HG03558 (cell line): ENCODE results near the gene FER1L5.

Experiments used
- ATAC-seq: cut with Tn5 transposase; IDR thresholded peaks from one replicate; pipeline ENCODE4 v1.9.1; 2021; ENCODE audit warnings: moderate number of reproducible peaks; ENCODE audit not compliant: unreplicated experiment; ENCODE audit errors: extremely low read depth

FER1L5 gene

GRCh38 chr2:96669539-96670215 is 27.1 kb downstream of the FER1L5 start:
- no peak for ATAC-seq

GRCh38 chr2:96679848-96680247 is 37.3 kb downstream of the FER1L5 start:
- no peak for ATAC-seq

- no peak for ATAC-seq
These were observed 38.1 kb downstream of the FER1L5 start for GRCh38 chr2:96680561-96681141.

GRCh38 chr2:96681540-96681939 is 39.0 kb downstream of the FER1L5 start:
- no peak for ATAC-seq

- no peak for ATAC-seq
These were observed 40.7 kb downstream of the FER1L5 start for GRCh38 chr2:96683307-96683706.

GRCh38 chr2:96683972-96684820 is 41.6 kb downstream of the FER1L5 start:
- no peak for ATAC-seq

- ATAC-seq: no peak
These were observed 42.5 kb downstream of the FER1L5 start for GRCh38 chr2:96684883-96685576.

GRCh38 chr2:96685577-96686459 is 43.3 kb downstream of the FER1L5 start:
- no peak for ATAC-seq

- ATAC-seq: no peak
These were observed 44.7 kb downstream of the FER1L5 start for GRCh38 chr2:96687266-96687665.

- no peak for ATAC-seq
These were observed 45.4 kb downstream of the FER1L5 start for GRCh38 chr2:96687711-96688640.

GRCh38 chr2:96688649-96689430 is 46.3 kb downstream of the FER1L5 start:
- no peak for ATAC-seq

- ATAC-seq: no peak
These were observed 46.9 kb downstream of the FER1L5 start for GRCh38 chr2:96689431-96689991.

GRCh38 chr2:96690306-96691021 is 47.9 kb downstream of the FER1L5 start:
- ATAC-seq: no peak

GRCh38 chr2:96691022-96691612 is 48.6 kb downstream of the FER1L5 start:
- no peak for ATAC-seq

GRCh38 chr2:96692094-96692971 is 49.8 kb downstream of the FER1L5 start:
- ATAC-seq: no peak
